IMR-90 (cell line): ENCODE data around the gene RASAL1.

Source experiments
- BHLHE40 ChIP-seq: fragments of 150-350 bp; IDR thresholded peaks from 2 replicates; pipeline ENCODE4 v1.6.1; 2016; ENCODE audit warnings: mild to moderate bottlenecking, low read depth, low read length
- CEBPB ChIP-seq: IDR thresholded peaks from 2 replicates; pipeline ENCODE4 v1.6.1; 2012; ENCODE audit warnings: low read depth, low read length, improper control_type of control experiment
- CHD1 ChIP-seq: IDR thresholded peaks from 2 replicates; pipeline ENCODE4 v1.6.1; 2012; ENCODE audit warnings: low read depth, low read length, improper control_type of control experiment
- FOS ChIP-seq: fragments of 150-350 bp; IDR thresholded peaks from 2 replicates; pipeline ENCODE4 v1.6.1; 2016; ENCODE audit warnings: low read depth, low read length
- MAFK ChIP-seq: IDR thresholded peaks from 2 replicates; pipeline ENCODE4 v1.6.1; 2012; ENCODE audit warnings: low read depth, low read length, improper control_type of control experiment
- MAZ ChIP-seq: IDR thresholded peaks from 2 replicates; pipeline ENCODE4 v1.6.1; 2012; ENCODE audit warnings: low read depth, mild to moderate bottlenecking, low read length, improper control_type of control experiment, moderate library complexity, borderline replicate concordance
- NFE2L2 ChIP-seq: fragments of 150-350 bp; IDR thresholded peaks from 2 replicates; pipeline ENCODE4 v1.6.1; 2016; ENCODE audit warnings: low read depth, mild to moderate bottlenecking, low read length
- POLR2A ChIP-seq: IDR thresholded peaks from 2 replicates; pipeline ENCODE4 v1.6.1; 2012; ENCODE audit warnings: mild to moderate bottlenecking, low read depth, low read length
- RAD21 ChIP-seq: IDR thresholded peaks from 2 replicates; pipeline ENCODE4 v1.6.1; 2012; ENCODE audit warnings: low read length, improper control_type of control experiment
- RFX5 ChIP-seq: IDR thresholded peaks from 2 replicates; pipeline ENCODE4 v1.8.0; 2012; ENCODE audit warnings: low read depth, mild to moderate bottlenecking, low read length, moderate library complexity
- SMC3 ChIP-seq: fragments of 150-350 bp; IDR thresholded peaks from 2 replicates; pipeline ENCODE4 v1.6.1; 2016; ENCODE audit warnings: low read depth, mild to moderate bottlenecking, antibody characterized with exemption, low read length, moderate library complexity
- TF ChIP-seq, protein P1 (sequence below): conservative IDR thresholded peaks from 2 replicates; pipeline ENCODE4 v1.5.1; 2012; ENCODE audit warnings: mild to moderate bottlenecking, low read depth, low read length, improper control_type of control experiment
- TF ChIP-seq, protein P2 (sequence below): fragments of 150-350 bp; IDR thresholded peaks from 2 replicates; pipeline ENCODE4 v1.6.1; 2017; ENCODE audit warnings: mild to moderate bottlenecking, antibody characterized with exemption, low read length, low read depth
- TF ChIP-seq, protein P3 (sequence below): fragments of 150-350 bp; IDR thresholded peaks from 2 replicates; pipeline ENCODE4 v1.6.1; 2016; ENCODE audit warnings: low read depth, mild to moderate bottlenecking, low read length, moderate library complexity, borderline replicate concordance

DNA sequence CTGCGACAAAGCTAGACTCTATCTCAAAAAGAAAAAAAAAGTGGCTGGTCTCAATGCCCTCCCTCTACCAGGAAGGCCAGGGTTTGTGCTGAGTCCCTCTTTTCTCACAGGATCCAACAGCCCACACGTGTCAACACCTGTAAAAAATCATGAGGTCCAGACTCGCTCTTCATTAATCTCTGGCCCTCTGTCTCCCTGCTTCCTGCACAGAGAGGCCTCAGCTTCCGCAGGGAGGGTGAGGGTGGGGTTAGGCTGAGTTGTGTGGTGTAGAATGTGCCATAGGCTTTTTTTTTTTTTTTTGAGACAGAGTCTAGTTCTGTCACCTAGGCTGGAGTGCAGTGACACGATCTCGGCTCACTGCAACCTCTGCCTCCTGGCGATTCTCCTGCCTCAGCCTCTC is 20.1 kb upstream of the RASAL1 start:
- TF ChIP-seq, protein P1, sequence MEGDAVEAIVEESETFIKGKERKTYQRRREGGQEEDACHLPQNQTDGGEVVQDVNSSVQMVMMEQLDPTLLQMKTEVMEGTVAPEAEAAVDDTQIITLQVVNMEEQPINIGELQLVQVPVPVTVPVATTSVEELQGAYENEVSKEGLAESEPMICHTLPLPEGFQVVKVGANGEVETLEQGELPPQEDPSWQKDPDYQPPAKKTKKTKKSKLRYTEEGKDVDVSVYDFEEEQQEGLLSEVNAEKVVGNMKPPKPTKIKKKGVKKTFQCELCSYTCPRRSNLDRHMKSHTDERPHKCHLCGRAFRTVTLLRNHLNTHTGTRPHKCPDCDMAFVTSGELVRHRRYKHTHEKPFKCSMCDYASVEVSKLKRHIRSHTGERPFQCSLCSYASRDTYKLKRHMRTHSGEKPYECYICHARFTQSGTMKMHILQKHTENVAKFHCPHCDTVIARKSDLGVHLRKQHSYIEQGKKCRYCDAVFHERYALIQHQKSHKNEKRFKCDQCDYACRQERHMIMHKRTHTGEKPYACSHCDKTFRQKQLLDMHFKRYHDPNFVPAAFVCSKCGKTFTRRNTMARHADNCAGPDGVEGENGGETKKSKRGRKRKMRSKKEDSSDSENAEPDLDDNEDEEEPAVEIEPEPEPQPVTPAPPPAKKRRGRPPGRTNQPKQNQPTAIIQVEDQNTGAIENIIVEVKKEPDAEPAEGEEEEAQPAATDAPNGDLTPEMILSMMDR: no peak
- TF ChIP-seq POLR2A: no peak
- TF ChIP-seq, protein P2, sequence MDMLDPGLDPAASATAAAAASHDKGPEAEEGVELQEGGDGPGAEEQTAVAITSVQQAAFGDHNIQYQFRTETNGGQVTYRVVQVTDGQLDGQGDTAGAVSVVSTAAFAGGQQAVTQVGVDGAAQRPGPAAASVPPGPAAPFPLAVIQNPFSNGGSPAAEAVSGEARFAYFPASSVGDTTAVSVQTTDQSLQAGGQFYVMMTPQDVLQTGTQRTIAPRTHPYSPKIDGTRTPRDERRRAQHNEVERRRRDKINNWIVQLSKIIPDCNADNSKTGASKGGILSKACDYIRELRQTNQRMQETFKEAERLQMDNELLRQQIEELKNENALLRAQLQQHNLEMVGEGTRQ: no peak
- no peak for TF ChIP-seq FOS
- no peak for TF ChIP-seq CEBPB
- TF ChIP-seq, protein P3, sequence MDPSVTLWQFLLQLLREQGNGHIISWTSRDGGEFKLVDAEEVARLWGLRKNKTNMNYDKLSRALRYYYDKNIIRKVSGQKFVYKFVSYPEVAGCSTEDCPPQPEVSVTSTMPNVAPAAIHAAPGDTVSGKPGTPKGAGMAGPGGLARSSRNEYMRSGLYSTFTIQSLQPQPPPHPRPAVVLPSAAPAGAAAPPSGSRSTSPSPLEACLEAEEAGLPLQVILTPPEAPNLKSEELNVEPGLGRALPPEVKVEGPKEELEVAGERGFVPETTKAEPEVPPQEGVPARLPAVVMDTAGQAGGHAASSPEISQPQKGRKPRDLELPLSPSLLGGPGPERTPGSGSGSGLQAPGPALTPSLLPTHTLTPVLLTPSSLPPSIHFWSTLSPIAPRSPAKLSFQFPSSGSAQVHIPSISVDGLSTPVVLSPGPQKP: no peak
- no peak for TF ChIP-seq RFX5
- no peak for TF ChIP-seq MAFK
- TF ChIP-seq NFE2L2: no peak
- no peak for TF ChIP-seq MAZ
- no peak for TF ChIP-seq CHD1
- TF ChIP-seq RAD21: no peak
- TF ChIP-seq BHLHE40: no peak
- TF ChIP-seq SMC3: no peak
